GM12878 (cell line): ENCODE data around the gene ADAMTS14. TPM values are rescaled to one million over a fixed set of nuclear protein-coding genes. Genes with fewer than 3 reads are reported as not detected.

ENCODE experiments used
- ATAC-seq: fragments of 200-7000 bp; cut with Tn5 transposase; 3 replicates; pipeline ENCODE4 v1.9.1; 2020; ENCODE audit warnings: mild to moderate bottlenecking, moderate library complexity
- BruUV-seq: library from RNA; stranded (reverse); fragments of 400-500 nt; replicated peaks from 2 replicates; lab custom pipeline; 2021; lab: Mats Ljungman, UMichigan
- CTCF ChIA-PET: fragments of 300-600 bp; sonication (Branson Sonifier 250); formaldehyde crosslinking; extraction: SDS; loops from one replicate; lab custom pipeline; 2021; ENCODE audit warnings: inconsistent platforms; lab: Yijun Ruan, JAX
- POLR2A ChIA-PET: fragments of 350-600 bp; formaldehyde crosslinking; extraction: SDS; loops from one replicate; lab custom pipeline; 2021; ENCODE audit warnings: inconsistent platforms; lab: Charles Lee
- RAD21 ChIA-PET: fragments of 300-600 bp; sonication (Branson Sonifier 250); formaldehyde crosslinking; loops from one replicate; lab custom pipeline; 2023; ENCODE audit warnings: antibody characterized with exemption; ENCODE audit not compliant: unreplicated experiment; lab: Charles Lee
- SMC1A ChIA-PET: fragments of 300-600 bp; sonication (Branson Sonifier 250); formaldehyde crosslinking; loops from one replicate; lab custom pipeline; 2023; ENCODE audit not compliant: unreplicated experiment, uncharacterized antibody; lab: Charles Lee
- DNase-seq: peaks from one replicate; pipeline ENCODE4 v3.0.0-alpha.2; 2011; ENCODE audit warnings: low read depth, low spot score
- FAIRE-seq: peaks from 3 replicates; lab custom pipeline; 2011; peaks lifted over from hg19 to GRCh38; lab: Jason Lieb, UNC
- H2AFZ ChIP-seq: 2 replicates; pipeline ENCODE4 v1.6.0; 2011; ENCODE audit warnings: low read depth, low read length, control low read depth; ENCODE audit not compliant: control insufficient read depth
- H3K27ac ChIP-seq: 2 replicates; pipeline ENCODE4 v1.5.1; 2011; ENCODE audit warnings: control low read depth; ENCODE audit not compliant: control insufficient read depth, insufficient read depth
- H3K27me3 ChIP-seq, 2 experiments: replicated peaks in 1 of 2; 2 replicates each; pipeline versions ENCODE4 v1.6.0 to v1.6.1; 2011; ENCODE audit warnings: low read length in 1 of 2; ENCODE audit not compliant: control insufficient read depth in 2 of 2, insufficient read depth in 2 of 2
- H3K36me3 ChIP-seq, 2 experiments: 2 replicates each; pipeline ENCODE4 v1.5.1; 2011; ENCODE audit warnings: low read length in 1 of 2; ENCODE audit not compliant: control insufficient read depth in 2 of 2, insufficient read depth in 2 of 2
- H3K4me1 ChIP-seq: 2 replicates; pipeline ENCODE4 v1.6.1; 2011; ENCODE audit warnings: mild to moderate bottlenecking, low read length, moderate library complexity, mixed read lengths; ENCODE audit not compliant: control insufficient read depth, insufficient read depth
- H3K4me2 ChIP-seq: 2 replicates; pipeline ENCODE4 v1.6.0; 2011; ENCODE audit warnings: control low read depth; ENCODE audit not compliant: control insufficient read depth, insufficient read depth
- H3K4me3 ChIP-seq: fragments of 200-600 bp; sonication (generic); 2 replicates; pipeline ENCODE4 v1.5.1; 2016
- H3K79me2 ChIP-seq: 2 replicates; pipeline ENCODE4 v1.6.0; 2011; ENCODE audit warnings: low read length; ENCODE audit not compliant: control insufficient read depth, insufficient read depth
- H3K9ac ChIP-seq: 2 replicates; pipeline ENCODE4 v1.8.0; 2011; ENCODE audit warnings: low read length, control low read depth, mixed read lengths; ENCODE audit not compliant: control insufficient read depth, insufficient read depth
- H3K9me3 ChIP-seq: replicated peaks from 3 replicates; pipeline ENCODE4 v1.5.1; 2011; ENCODE audit warnings: mild to moderate bottlenecking, low read length; ENCODE audit not compliant: control insufficient read depth, insufficient read depth
- H4K20me1 ChIP-seq: 2 replicates; pipeline ENCODE4 v1.6.0; 2011; ENCODE audit not compliant: control insufficient read depth, insufficient read depth
- EED ChIP-seq: sonication (generic); IDR thresholded peaks from 2 replicates; pipeline ENCODE4 v1.6.1; 2016; ENCODE audit warnings: antibody characterized with exemption, low read depth
- HDAC6 ChIP-seq: fragments of 200-600 bp; sonication (generic); IDR thresholded peaks from one replicate; pipeline ENCODE4 v1.8.0; 2017; ENCODE audit warnings: antibody characterized with exemption; ENCODE audit not compliant: unreplicated experiment
- NRF1 ChIP-seq: conservative IDR thresholded peaks from 2 replicates; pipeline ENCODE4 v1.6.1; 2011; ENCODE audit warnings: mild to moderate bottlenecking, low read depth, low read length, improper control_type of control experiment
- POLR2AphosphoS2 ChIP-seq: IDR thresholded peaks from 2 replicates; pipeline ENCODE4 v1.6.1; 2011; ENCODE audit warnings: low read depth, mild to moderate bottlenecking, low read length, improper control_type of control experiment, moderate library complexity
- SMC3 ChIP-seq: IDR thresholded peaks from 2 replicates; pipeline ENCODE4 v1.6.1; 2011; ENCODE audit warnings: low read length, improper control_type of control experiment, borderline replicate concordance
- ZNF274 ChIP-seq: IDR thresholded peaks from one replicate; pipeline ENCODE4 v1.8.0; 2011; ENCODE audit not compliant: insufficient read length, insufficient read depth
- WGBS: methylation state at CpG from one replicate; pipeline ENCODE4 v1.1.6; 2016; ENCODE audit warnings: low lambda C conversion rate; ENCODE audit not compliant: insufficient replicate concordance, insufficient coverage; ENCODE audit errors: missing lambda C conversion rate; 5-methylcytosine and 5-hydroxymethylcytosine counted together
- in situ Hi-C: fragments of 300-500 bp; cut with MboI; formaldehyde crosslinking; loops from 9 replicates; pipeline ENCODE4 v1.14.3; 2018; ENCODE audit warnings: mixed read lengths
- intact Hi-C: fragments of 100-400 bp; cut with micrococcal nuclease; formaldehyde crosslinking; loops from one replicate; pipeline ENCODE4 v1.14.2; 2022; ENCODE audit not compliant: unreplicated experiment
- polyA plus RNA-seq, 11 experiments: library from polyadenylated mRNA; depleted of rRNA in 4 of 11; unstranded in 6 of 11; stranded (reverse) in 5 of 11; fragments of >200 nt; fragmentation: Nextera tagmentation in 4 of 11; fragmentation: Illumina TruSeq in 1 of 11; extraction: Ambion mirVana in 4 of 11; extraction: Trizol in 1 of 11; gene quantifications; 1 replicate in 1 of 11; 2 replicates in 10 of 11; pipeline versions ENCODE4 v1.2.1 to v1.2.3, GENCODE V29; 2011 to 2016; ENCODE audit warnings: inconsistent platforms in 2 of 11, missing spikeins in 2 of 11, low read depth in 1 of 11
- total RNA-seq, 4 experiments: library from RNA; depleted of rRNA in 3 of 4; stranded (reverse); fragments of >200 nt in 3 of 4; fragmentation: Illumina TruSeq in 1 of 4; extraction: Trizol in 1 of 4; gene quantifications; 2 replicates each; pipeline versions ENCODE4 v1.2.1 to v1.2.3, GENCODE V29; 2013 to 2021
- TF ChIP-seq, protein P1 (sequence below): fragments of 450-650 bp; IDR thresholded peaks from 2 replicates; pipeline ENCODE4 v1.6.1; 2017; ENCODE audit warnings: borderline replicate concordance
- TF ChIP-seq, protein P2 (sequence below): IDR thresholded peaks from 2 replicates; pipeline ENCODE4 v1.6.1; 2012; ENCODE audit warnings: low read depth, low read length, improper control_type of control experiment

The ADAMTS14 gene
- total and polyA plus RNA-seq, 10 of the 15 experiments (the other 5 are each of a cell fraction or from before 2014, with no cell fraction given) = 0.03 to 0.05 TPM; not detected in 8

DNA sequence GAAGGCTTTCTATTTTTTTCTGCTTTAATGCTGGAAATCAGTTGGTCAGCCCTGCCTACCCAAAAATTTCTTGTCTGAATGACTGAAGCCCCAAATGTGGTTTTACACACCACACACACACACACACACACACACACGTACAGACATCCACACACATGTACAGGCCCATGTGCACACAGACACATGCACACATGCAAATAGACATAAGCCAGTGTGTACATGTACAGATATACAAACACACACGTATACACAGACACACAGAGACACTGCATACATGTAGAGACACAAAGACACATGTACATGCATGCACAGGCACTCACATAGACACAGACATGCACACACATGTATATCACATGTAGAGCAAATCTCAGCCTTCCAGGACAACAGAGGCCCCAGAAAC is 58.6 kb downstream of the ADAMTS14 start (continued):
- TF ChIP-seq SMC3 (no peak), EED (no peak), NRF1 (no peak), POLR2AphosphoS2 (no peak), HDAC6 (no peak)
- TF ChIP-seq, protein P1, sequence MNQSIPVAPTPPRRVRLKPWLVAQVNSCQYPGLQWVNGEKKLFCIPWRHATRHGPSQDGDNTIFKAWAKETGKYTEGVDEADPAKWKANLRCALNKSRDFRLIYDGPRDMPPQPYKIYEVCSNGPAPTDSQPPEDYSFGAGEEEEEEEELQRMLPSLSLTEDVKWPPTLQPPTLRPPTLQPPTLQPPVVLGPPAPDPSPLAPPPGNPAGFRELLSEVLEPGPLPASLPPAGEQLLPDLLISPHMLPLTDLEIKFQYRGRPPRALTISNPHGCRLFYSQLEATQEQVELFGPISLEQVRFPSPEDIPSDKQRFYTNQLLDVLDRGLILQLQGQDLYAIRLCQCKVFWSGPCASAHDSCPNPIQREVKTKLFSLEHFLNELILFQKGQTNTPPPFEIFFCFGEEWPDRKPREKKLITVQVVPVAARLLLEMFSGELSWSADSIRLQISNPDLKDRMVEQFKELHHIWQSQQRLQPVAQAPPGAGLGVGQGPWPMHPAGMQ = no peak

DNA sequence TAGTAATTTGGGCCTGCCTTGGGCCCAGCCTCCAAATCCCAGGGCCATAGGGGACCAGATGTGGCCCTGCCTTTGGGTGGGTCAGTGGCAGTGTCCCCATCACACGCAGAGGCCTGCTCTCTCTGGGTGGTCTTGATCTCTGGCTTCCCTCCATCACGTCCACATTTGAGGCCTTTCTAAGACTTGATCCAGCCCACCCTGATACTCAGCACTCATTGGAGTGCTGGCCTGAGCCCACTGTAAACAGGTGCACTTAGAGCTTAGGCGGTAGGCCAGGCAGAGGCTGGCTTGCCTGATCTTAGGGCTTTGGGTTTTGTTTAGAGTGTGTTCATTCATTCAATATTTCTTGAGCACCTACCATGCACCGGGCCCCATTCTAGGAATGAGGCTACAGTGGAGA is 60.3 kb downstream of the ADAMTS14 start:
- H3K4me3 ChIP-seq = no peak overlapping the region
- intact Hi-C loops (no loop called here), in situ Hi-C loops (no loop called here)
- FAIRE-seq (no peak), ATAC-seq (no peak), DNase-seq (no peak)
- WGBS = 58% methylated on average over 4 of the region's 4 CpGs
- H3K4me2 ChIP-seq = no peak overlapping the region
- BruUV-seq = no TSS peak
- no peaks in the 10 kb centered on the region for H4K20me1 ChIP-seq
- POLR2A ChIA-PET = no interaction called here
- SMC1A ChIA-PET = interaction anchor here (0.7 kb wide), 1 partner anchor 9 kb away, joined by 3 read pairs; no protein-coding TSS in a partner anchor
- no peak overlapping the region for H2AFZ ChIP-seq
- no peak for TF ChIP-seq ZNF274
- TF ChIP-seq, protein P2, sequence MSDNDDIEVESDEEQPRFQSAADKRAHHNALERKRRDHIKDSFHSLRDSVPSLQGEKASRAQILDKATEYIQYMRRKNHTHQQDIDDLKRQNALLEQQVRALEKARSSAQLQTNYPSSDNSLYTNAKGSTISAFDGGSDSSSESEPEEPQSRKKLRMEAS = no peak
- no peak overlapping the region for H3K27ac ChIP-seq
- H3K4me1 ChIP-seq = no peaks in the 10 kb centered on the region
- H3K9me3 ChIP-seq = no peaks in the 10 kb centered on the region
- no peaks in the 10 kb centered on the region for H3K79me2 ChIP-seq
- no peak overlapping the region for H3K9ac ChIP-seq
- CTCF ChIA-PET = no interaction called here
- H3K36me3 ChIP-seq = no peaks in the 10 kb centered on the region
- RAD21 ChIA-PET = no interaction called here
- no peaks in the 10 kb centered on the region; a peak in 1 of 4 replicates for H3K27me3 ChIP-seq
